Measurements from ENCODE around the gene TENM4. TPM values are rescaled to one million over a fixed set of nuclear protein-coding genes. Genes with fewer than 3 reads are reported as not detected.

TENM4 gene
- total and polyA plus RNA-seq, 2 of the 8 experiments (the other 6 are each of a cell fraction or from before 2014, with no cell fraction given), result 3.5 to 7.2 TPM

DNA sequence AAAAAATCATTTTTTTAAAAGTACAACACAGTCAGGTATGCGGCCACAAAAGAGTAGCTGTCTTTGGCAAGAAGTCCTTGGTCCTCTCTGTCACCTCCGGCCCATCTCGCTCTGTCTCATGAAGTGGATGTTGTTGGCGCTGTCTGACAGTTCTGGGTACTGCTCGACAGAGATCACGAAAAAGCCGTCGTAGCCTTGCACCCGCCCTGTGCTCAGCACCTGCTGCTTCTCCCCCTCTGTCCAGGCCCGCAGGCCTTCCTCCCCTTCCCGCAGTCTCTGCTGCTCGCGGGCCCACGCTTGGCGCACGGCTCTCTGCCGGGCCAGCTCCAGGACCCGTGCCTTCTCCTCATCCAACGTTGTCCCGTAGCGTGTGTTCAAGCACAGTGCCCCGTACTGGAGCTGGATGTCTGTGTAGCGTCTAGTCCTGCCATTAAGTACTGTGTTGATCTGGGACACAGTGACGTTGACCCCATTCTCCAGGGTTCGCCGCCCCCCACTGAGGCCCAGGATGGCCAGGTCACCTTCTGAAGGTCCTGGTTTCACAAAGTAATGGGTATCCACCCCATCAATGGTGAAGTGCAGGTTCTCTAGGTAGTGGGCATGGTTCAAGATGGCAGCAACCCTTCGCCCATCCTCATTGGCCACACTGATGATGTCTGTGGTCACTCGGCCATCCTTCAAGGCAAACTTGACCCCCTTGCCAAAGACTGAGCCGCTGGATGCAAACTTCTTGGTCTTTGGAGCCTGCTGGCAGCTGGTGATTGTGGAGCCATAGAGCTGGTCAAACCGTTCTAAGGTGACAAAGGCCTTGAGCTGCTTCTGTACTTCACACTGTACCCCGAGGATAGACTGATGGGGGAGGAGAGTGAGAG is 782.6 kb downstream of the TENM4 start:
- H3K23me2 ChIP-seq (ENCODE audit: low read depth, low read length), result no peaks in the 10 kb centered on the region
- no peak for TF ChIP-seq JUN (IDR thresholded peaks at IDR 0.05; ENCODE audit: low read depth, low read length)
- no peak for TF ChIP-seq SRF (IDR thresholded peaks at IDR 0.05; ENCODE audit: low read depth, low read length)
- TF ChIP-seq SP1 (IDR thresholded peaks at IDR 0.05; ENCODE audit: low read depth, low read length), result no peak
- no peak for TF ChIP-seq PHF8 (conservative IDR thresholded peaks at IDR 0.05; ENCODE audit: low read depth, low read length)
- no peak for TF ChIP-seq CHD1 (IDR thresholded peaks at IDR 0.05; ENCODE audit: low read depth, low read length)
- TF ChIP-seq HDAC6 (IDR thresholded peaks at IDR 0.05; ENCODE audit: low read depth, low read length), result no peak
- no peak for TF ChIP-seq TCF12 (IDR thresholded peaks at IDR 0.05; ENCODE audit: low read depth, low read length)
- no peak for TF ChIP-seq KDM5A (IDR thresholded peaks at IDR 0.05; ENCODE audit: low read length)
- no peak for TF ChIP-seq SP2 (IDR thresholded peaks at IDR 0.05; ENCODE audit: low read length)
- TF ChIP-seq ZNF274 (IDR thresholded peaks at IDR 0.05; ENCODE audit: borderline replicate concordance, extremely low read depth, low read length), result no peak
- no peak for TF ChIP-seq SUZ12 (IDR thresholded peaks at IDR 0.05; ENCODE audit: low read length)
- TF ChIP-seq GABPA (IDR thresholded peaks at IDR 0.05; ENCODE audit: borderline replicate concordance, insufficient read depth, low read length), result no peak
- TF ChIP-seq POLR2A (IDR thresholded peaks at IDR 0.05; ENCODE audit: control extremely low read depth in 1 of 2, low read depth in 2 of 2, low read length in 2 of 2), result no peak
- no peak for TF ChIP-seq JUND (IDR thresholded peaks at IDR 0.05; ENCODE audit: low read length)

More for the DNA sequence above, 782.6 kb downstream of the TENM4 start:
- Histone ChIP-seq H4K5ac (ENCODE audit: insufficient read length, low read depth, low read length) (no peak overlapping the region), H3K23ac (ENCODE audit: insufficient read length) (no peak overlapping the region), H3K79me2 (ENCODE audit: control insufficient read depth in 1 of 2, insufficient read depth in 2 of 2, low read length in 2 of 2) (no peaks in the 10 kb centered on the region), H3K4me1 (replicated peaks in 1 of 4; ENCODE audit: control insufficient read depth in 3 of 4, insufficient read depth in 4 of 4, low read length in 3 of 4) (no peaks in the 10 kb centered on the region; a peak in 1 of 7 replicates), H2BK12ac (ENCODE audit: low read depth, low read length) (no peak overlapping the region), H3K79me1 (ENCODE audit: low read depth, low read length) (no peaks in the 10 kb centered on the region), H2BK120ac (replicated peaks; ENCODE audit: low read depth, low read length) (no peak overlapping the region), H4K91ac (replicated peaks; ENCODE audit: insufficient read length, low read length) (no peak overlapping the region), H3K9me3 (ENCODE audit: insufficient read depth in 2 of 2, low read depth in 1 of 2, low read length in 1 of 2) (no peaks in the 10 kb centered on the region), H2BK15ac (ENCODE audit: low read length) (no peak overlapping the region), H3K36me3 (ENCODE audit: control insufficient read depth in 2 of 4, insufficient read depth in 4 of 4, low read length in 3 of 4) (no peaks in the 10 kb centered on the region), H4K20me1 (replicated peaks in 1 of 2; ENCODE audit: control insufficient read depth in 1 of 2, insufficient read depth in 2 of 2, low read length in 2 of 2) (no peaks in the 10 kb centered on the region), H3K9ac (replicated peaks in 1 of 4; ENCODE audit: extremely low read depth in 1 of 4, low read depth in 3 of 4, low read length in 3 of 4) (no peak overlapping the region), H2AK5ac (ENCODE audit: low read depth, low read length) (no peak overlapping the region), H3K4me2 (ENCODE audit: insufficient read depth in 1 of 2, low read depth in 2 of 2, low read length in 2 of 2) (no peak overlapping the region), H3K18ac (ENCODE audit: extremely low read depth, low read length) (no peak overlapping the region), H3K27me3 (replicated peaks in 1 of 4; ENCODE audit: control insufficient read depth in 3 of 4, extremely low read depth in 1 of 4, insufficient read depth in 3 of 4, low read length in 3 of 4) (no peaks in the 10 kb centered on the region), H4K8ac (ENCODE audit: extremely low read depth, insufficient read depth, low read length) (no peak overlapping the region), H2BK5ac (ENCODE audit: low read depth, low read length) (no peak overlapping the region), H3K4me3 (ENCODE audit: extremely low read depth in 1 of 4, insufficient read depth in 2 of 4, low read depth in 3 of 4, low read length in 4 of 4) (no peak overlapping the region), H3K4ac (replicated peaks; ENCODE audit: insufficient read length, low read depth, low read length) (no peak overlapping the region), H3K27ac (ENCODE audit: low read depth, low read length) (no peak overlapping the region), H3K14ac (ENCODE audit: insufficient read length) (no peak overlapping the region), H2AFZ (ENCODE audit: low read length) (no peak overlapping the region), H2BK20ac (ENCODE audit: low read length) (no peak overlapping the region), H3K56ac (replicated peaks; ENCODE audit: insufficient read length, low read depth, low read length) (no peak overlapping the region)
- FAIRE-seq (no peak), DNase-seq (ENCODE audit: low read depth in 1 of 2, low spot score in 2 of 2) (peak in 1 of 2 experiments; percentile 22)
- ChIA-PET CTCF (ENCODE audit: partially characterized antibody) (interaction anchor here (0.9 to 10.2 kb wide), 4 partner anchors 10 to 59 kb away, joined by 3 to 143 read pairs (median 32); no protein-coding TSS in a partner anchor), POLR2A (ENCODE audit: partially characterized antibody) (no interaction called here)
- WGBS, 2 experiments (ENCODE audit: extremely low coverage in 1 of 2, insufficient coverage in 1 of 2, insufficient read length in 1 of 2, insufficient replicate concordance in 2 of 2, low coverage in 1 of 2, low lambda C conversion rate in 2 of 2, missing lambda C conversion rate in 1 of 2), result 90% methylated on average over 31 of the region's 31 CpGs; no CpG with 5 or more reads in 1 of the 2 experiments
